ENCODE results near the gene POLE3.
"Not testable (repeated sequence)": the region's sequence is repeated elsewhere in the genome, so short reads cannot be mapped to it uniquely, and the experiment has no call there.

Gene POLE3

DNA sequence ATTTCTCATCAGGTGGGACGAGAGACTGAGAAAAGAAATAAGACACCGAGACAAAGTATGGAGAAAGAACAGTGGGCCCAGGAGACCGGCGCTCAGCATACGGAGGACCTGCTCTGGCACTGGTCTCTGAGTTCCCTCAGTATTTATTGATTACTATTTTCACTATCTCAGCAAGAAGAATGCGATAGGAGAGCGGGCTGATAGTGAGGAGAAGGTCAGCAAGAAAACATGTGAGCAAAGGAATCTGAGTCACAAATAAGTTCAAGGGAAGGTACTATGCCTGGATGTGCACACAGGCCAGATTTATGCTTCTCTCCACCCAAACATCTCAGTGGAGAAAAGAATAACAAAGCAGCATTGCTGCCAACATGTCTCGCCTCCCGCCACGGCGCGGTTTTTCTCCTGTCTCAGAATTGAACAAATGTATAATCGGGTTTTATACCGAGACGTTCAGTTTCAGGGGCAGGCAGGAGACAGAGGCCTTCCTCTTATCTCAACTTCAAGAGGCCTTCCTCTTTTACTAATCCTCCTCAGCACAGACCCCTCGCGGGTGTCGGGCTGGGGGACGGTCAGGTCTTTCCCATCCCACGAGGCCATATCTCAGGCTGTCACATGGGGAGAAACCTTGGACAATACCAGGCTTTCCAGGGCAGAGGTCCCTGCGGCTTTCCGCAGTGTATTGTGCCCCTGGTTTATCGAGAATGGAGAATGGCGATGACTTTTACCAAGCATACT is 31.2 kb downstream of the POLE3 start:
- FAIRE-seq; DNase-seq (ENCODE audit: insufficient read length, low spot score): not testable (repeated sequence)

DNA sequence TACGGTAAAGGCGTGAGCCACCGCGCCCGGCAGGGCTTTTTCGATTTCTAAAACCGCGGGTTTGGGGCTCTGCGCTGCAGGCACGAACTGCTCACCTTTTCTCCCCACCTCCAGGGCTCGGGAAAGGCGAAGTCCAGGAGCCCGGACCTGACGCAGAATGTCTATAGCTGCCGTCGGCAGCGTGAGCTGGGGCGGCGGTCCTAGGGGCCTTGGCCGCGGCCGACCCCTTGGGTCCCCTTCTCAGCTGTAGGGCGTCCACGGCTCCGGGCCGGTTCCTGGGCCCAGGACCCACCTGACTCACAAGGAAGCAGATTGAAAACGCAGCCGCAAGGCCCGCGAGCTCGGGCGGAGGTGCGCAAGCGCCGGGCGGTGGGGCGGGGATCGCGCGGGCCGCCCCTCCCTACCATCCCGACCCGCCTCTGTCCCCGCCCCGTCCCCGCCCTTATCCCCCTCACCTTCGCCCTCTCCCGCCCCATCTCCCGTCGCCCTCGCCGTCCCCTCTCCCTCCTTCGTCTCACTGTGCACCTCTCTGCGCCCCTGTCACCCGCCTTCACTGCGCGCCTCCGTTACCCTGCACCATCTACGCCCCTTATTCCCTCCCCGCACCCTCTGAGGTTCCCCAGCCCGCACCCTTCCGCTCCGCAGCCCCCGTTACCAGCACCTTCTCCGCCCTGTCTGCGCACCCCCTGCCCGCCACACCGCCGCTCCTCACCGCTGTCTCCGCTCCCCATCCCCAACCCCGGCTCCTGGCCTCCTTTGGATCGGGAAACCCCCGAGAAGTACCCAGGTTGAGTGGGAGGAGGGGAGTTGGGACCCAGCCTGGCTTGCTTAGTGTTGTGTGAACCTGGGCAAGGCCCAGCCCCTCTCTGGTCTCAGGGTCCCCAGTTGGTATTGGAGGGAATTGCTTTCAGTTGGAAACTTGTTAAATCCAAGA is 33.6 kb downstream of the POLE3 start, which contains the start of gene HDHD3:
HDHD3 (minus strand) TSS at position 353 of the 934 bp plus-strand sequence. CDS start 2,632 bp downstream, outside the sequence.
- DNase-seq (ENCODE audit: insufficient read length, low spot score), result peak; percentile 83
- no peak for FAIRE-seq

DNA sequence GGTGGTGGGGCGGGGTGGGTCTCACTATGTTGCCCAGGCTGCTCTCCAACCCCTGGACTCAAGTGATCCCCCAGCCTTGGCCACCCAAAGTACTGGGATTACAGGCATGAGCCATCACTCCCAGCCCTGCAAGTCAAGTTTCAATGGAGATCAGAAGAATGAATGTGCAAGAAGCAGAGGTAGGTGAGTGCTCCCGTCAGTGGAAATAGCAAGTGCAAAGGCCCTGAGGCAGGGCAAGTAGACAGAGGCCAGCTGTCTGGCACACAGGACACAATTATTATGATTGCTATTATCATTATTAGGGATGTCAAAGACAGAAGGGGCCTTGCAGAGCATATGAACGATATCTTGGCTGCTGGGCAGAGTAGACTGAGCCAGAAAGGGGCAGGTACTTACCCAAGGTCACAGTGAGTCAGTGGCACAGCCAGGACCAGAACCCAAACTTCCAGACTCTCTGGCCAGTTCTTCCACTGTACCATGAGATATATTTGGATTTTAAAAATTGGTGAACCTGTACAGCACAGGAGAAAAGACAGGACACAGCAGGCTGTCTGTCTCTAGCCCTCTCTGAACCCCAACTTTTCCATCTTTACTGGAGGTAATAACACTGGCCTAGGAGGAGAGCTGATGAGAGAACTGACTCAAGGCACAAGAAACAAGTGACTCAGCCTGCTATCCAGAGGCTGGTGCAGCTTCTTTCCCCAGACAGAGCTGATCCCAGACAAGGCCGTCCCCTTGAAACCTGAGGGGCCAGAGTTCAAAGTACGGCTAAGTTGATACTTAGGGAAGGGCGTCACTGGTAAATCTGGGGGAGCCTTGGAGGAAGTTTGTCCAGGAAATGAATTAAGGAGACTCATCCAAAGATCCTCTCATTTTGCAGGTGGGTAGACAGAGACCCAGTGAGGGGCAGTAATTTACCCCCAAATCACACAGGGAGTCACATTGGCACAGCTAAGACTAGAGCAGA is 35.1 kb downstream of the POLE3 start:
- no peak for DNase-seq (ENCODE audit: insufficient read length, low spot score)
- FAIRE-seq, result no peak

DNA sequence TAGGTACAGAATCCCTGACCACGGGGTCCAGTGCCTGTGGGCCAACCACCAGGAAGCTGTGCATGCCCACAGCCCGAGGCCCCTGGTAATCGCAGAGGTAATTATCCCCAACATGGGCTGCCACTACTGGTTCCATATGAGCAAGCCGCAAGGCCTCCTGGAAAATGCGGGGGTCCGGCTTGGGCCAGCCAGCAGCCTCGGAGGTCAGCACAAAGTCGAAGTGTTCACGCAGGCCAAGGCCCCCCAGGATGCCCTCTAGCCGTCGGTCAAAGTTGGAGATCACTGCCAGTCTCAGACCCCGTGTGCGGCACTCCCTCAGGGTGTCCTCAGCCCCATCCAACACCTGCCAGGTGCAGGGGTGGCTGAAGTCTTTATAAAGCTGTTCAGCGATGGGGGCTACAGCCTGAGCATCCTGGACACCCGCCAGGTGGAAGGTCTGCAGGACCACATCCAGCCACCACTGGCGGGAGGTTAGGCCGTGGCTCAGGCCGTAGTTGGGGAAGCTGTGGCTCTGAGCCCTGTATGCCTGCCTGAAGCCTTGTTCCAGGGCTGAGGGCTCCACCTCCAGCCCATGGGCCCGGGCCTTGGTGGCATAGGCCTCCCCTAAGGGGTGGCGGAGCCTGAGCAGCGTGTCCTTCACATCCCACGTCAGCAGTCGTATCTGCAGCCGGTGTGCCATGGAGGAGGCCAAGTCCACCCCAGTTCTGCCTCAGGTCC is 36.6 kb downstream of the POLE3 start:
- FAIRE-seq (no peak), DNase-seq (ENCODE audit: insufficient read length, low spot score) (no peak)

DNA sequence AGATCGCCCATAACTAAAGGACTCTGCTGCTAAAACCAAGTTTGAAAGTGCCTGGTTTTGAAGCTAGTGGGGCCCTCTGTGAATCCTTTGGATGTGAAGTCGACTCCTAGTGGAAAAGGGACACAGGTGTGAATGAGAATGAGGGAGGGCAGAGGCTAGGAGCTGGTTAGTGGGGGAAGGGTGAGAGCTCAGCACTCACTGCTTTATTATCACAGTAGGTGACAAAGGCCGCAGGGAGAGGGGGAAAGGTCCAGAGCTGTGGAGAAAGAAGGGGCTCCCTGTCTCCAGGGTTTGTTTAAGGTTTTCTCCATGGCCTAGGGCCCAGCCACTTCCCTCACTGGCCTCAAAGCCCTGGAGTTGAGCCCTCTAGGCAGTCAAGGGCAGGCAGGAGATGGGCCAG is 37.2 kb downstream of the POLE3 start:
- no peak for DNase-seq (ENCODE audit: insufficient read length, low spot score)
- no peak for FAIRE-seq

DNA sequence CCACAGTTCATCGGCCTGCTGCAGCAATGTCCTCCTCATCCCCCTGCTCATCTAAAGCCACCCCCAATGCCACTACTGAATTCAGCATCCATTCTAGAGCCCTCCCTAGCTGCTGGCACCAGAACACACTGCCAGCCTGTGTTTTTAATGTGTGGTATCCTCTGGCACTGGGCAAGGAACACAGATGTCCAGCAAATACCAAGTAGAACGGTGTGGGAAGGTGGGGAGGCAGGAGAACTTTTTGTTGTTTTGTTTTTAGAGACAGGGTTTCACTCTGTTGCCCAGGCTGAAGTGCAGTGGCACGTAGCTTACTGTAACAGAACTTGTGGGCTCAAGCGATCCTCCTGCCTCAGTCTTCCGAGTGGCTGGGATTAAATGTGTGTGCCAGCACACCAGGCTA is 38.4 kb downstream of the POLE3 start:
- no peak for FAIRE-seq
- no peak for DNase-seq (ENCODE audit: insufficient read length, low spot score)

DNA sequence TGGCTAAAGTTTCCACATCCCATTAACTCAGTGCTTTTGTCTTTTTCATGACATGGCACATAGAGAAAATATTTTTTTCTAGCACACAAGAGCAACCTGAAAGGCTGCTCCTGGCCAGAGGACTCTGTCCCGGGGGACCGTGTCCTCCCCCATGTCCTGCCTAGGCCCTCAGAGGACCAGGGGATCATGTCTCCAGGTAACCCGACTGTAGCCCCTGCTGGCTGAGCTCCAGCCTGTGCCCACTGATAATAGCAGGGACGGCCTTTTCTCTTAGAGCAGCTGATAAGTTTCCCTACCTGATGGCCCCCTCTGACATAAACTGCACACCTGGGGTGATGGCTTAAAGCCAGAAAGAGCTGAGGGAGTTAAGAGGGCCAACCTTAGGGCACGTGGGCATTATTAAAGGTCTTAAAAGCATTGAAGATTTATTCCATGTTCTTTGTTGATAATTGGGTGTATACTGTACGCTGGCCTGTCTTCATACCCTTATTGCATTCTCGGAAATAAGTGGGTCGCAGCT is 39.6 kb downstream of the POLE3 start:
- no peak for FAIRE-seq
- no peak for DNase-seq (ENCODE audit: insufficient read length, low spot score)

DNA sequence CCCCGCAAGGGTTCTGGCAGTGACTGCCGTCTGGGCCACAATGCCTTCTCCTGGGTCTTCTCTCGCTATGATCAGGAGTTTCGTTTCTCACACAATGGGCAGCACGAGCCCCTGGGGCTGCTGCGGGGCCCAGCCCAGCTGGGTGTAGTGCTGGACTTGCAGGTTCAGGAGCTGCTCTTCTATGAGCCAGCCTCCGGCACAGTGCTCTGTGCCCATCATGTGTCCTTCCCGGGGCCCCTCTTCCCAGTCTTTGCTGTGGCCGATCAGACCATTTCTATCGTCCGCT is 40.7 kb downstream of the POLE3 start:
- FAIRE-seq (no peak), DNase-seq (ENCODE audit: insufficient read length, low spot score) (no peak)

DNA sequence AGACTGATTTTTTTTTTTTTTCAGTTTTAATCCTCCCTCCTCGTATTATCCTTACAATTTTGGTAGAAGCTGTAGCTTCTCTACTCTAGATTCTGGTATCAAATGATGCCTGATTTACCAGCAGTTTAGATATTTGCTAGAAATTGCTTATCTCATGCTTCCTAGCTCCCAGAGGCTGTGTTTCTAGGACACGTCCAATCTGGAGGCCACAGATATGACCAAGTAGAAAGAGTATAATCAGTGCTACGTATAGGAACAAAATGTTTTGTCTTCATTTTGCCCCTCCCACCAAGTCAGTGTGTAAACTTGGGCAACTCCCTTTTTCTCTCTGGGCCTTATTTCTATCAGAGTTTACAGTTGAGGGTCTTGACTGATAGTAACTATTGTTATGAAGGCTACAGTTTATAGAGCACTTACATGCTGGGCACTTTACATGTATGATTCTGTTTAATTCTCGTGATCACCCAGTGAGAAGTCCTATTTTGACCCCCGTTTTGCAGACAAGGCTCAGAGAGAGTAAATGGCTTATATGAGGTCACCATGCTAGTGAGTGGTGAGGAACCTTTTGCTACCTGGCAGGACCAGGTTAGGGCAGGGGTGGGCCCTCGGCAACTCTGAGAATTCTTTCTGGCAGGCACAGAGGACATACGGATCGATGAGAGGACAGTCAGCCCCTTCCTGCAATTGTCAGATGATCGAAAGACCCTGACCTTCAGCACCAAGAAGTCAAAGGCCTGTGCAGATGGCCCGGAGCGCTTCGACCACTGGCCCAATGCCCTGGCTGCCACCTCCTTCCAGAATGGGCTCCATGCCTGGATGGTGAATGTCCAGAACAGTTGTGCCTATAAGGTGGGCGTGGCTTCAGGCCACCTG is 41.3 kb downstream of the POLE3 start:
- DNase-seq (ENCODE audit: insufficient read length, low spot score), result no peak
- no peak for FAIRE-seq

DNA sequence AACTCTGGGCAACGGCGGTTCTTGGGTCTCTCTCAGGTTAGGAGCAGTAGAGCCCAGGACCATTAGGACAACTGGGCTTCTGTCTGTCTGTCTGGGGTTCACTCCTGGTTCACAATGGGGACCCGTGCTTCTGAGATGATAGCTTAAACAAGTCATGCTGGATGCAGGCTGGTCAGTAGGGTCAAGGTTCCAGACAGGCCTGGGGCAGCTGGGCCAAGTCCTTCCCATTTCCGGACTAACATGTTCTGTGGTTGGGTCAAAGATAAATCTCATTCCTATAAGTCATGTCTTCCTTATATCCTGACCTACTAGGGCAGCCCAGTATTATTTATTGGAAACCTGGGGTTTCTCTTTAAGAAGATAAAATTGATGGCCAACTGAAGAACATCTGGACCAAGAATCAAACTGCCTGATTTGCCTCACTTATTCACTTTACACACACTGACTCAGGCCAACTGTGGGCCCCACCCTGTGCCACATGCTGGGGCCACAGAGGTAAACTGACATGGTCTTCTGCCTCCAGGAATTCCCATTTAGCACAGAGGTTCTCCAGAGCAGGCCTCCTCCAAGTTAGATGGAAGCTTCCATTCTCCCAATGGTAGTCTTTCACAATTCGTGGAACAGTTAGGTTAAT is 42.0 kb downstream of the POLE3 start:
- FAIRE-seq (no peak), DNase-seq (ENCODE audit: insufficient read length, low spot score) (no peak)

DNA sequence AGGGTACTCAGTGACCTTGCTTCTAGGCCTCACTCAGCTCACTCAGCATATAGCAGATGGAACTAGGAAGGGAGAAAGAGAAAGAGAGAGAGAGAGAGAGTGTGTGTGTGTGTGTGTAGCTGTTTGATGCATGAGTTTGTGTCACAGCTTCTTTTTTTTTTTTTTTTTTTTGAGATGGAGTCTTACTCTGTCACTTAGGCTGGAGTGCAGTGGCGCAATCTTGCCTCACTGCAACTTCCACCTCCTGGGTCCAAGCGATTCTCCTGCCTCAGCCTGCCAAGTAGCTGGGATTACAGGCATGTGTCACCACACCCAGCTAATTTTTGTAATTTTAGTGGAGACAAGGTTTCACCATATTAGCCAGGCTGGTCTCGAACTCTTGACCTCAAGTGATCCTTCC is 44.8 kb downstream of the POLE3 start:
- FAIRE-seq; DNase-seq (ENCODE audit: insufficient read length, low spot score): not testable (repeated sequence)

DNA sequence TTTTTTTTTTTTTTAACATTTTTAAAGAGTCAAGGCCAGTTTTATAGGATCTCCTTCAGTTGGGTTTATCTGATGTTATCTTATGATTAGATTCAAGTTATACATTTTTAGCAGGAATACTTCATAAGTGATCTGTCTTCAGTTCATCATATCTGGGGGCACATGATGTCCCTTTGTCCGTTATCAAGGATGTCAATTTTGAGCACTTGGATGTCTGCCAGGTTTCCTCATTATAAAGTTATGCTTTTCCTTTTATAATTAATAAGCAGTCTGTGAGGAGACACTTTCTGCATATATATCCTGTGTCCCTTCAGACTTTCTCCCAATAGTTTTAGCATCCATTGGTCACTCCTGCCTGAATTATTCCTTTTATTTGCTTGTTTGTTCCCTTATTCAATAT is 45.5 kb downstream of the POLE3 start:
- DNase-seq (ENCODE audit: insufficient read length, low spot score) (no peak), FAIRE-seq (no peak)

DNA sequence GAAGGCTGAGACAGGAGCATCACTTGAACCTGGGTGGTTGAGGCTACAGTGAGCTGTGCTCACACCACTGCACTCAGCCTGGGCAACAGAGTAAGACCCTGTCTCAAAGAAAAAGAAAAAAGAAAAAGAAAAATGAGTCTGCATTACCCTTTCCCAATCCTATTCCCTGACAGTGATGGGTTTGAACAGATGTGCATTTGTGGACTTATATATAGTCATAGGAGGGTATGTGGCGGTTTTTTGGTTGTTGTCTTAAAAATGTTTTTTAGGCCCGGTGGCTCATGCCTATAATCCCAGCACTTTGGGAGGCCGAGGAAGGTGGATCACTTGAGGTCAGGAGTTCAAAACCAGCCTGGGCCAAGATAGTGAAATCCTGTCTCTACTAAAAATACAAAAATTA is 47.1 kb downstream of the POLE3 start:
- DNase-seq (ENCODE audit: insufficient read length, low spot score) (no peak), FAIRE-seq (no peak)

DNA sequence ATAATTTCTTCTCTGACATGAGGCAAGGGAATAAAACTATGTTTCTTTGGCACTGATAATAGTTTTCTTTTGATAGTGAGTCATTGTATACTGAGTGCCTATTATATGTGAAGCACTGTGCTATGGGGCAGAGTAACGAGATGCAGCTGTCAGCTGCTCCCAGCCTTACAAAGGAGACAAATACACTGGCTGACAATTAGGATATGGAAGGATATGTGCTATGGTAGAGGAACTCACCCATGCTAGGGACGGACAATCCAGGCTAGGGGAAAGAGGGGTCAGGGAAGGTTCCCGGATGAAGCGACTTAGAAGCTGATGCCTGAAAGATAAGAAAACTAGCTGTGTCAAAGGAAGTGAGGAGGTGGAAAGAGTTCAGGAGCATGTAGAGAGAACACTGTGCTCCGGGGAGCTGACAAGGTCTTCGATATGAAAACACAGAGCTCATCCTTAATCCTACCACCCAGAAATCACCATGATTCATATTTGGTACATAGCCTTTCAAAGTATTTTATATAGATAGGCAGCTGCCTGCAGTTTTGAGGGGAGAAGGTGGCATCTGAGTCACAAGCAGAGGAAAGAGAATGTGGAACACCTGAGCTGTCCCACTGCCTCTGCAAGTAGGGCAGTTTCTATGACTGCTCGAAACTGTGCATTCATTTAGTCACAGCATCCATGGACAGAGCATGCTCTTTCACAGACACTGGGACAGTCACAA is 49.0 kb downstream of the POLE3 start:
- no peak for FAIRE-seq

DNA sequence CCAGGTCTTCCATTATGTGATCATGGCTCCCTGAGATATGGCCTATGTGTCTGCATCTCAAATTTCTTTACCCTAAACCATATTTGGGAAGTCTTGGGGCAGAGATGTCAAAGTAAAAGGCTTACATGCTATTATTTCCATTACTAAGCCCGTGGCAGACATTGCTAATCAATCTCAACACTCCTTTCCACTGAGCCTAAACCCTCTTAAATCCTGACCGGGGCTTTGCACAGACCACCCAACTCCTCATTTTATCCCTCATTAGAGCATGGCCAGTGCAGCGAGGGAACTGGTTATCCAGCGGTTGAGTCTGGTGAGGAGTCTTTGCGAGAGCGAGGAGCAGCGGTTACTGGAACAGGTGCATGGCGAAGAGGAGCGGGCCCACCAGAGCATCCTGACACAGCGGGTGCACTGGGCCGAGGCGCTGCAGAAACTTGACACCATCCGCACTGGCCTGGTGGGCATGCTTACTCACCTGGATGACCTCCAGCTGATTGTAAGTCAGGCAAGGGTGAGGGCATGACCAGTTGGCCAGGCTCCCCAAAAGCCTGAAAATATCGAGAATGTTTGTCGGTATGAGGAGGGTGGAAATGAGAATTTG is 50.1 kb downstream of the POLE3 start:
- no peak for DNase-seq (ENCODE audit: insufficient read length, low spot score)
- no peak for FAIRE-seq

More for the DNA sequence above, 49.0 kb downstream of the POLE3 start:
- DNase-seq (ENCODE audit: insufficient read length, low spot score), result no peak

DNA sequence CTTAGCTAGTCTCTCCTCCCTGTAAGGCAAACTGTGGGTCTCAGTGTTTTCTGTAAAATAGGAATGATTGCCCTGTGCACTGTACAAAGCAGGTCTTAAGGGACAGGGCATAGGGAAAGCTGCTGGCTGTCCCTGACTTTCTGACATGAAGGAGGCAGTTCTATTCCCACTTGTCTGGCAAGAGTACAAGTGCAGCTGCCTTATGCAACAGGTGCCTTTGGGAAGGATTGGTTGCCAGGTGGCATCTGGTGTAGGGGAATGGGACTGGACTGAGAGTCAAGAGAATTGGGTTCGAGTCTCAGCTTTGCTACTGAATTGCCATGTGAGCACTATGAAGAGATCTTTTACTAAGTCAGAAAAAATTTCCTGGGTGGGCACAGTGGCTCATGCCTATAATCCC is 51.1 kb downstream of the POLE3 start:
- no peak for FAIRE-seq
- no peak for DNase-seq (ENCODE audit: insufficient read length, low spot score)
